GM21786 (cell line): ENCODE measurements around the gene TMEM61.
"Not testable (repeated sequence)": the region's sequence is repeated elsewhere in the genome, so short reads cannot be mapped to it uniquely, and the experiment has no call there.

Source experiments
- ATAC-seq: cut with Tn5 transposase; IDR thresholded peaks from one replicate; pipeline ENCODE4 v1.9.1; 2021; ENCODE audit not compliant: unreplicated experiment

TMEM61 gene

GRCh38 chr1:54980528-54981241, at the start of gene TMEM61:
Gene TMEM61, plus strand, starts transcription at chr1:54980628. Its CDS starts 438 bp downstream, at chr1:54981066.
- ATAC-seq = no peak

GRCh38 chr1:54931275-54931840, 49.1 kb upstream of the TMEM61 start:
- ATAC-seq = no peak

GRCh38 chr1:54934081-54934480, 46.3 kb upstream of the TMEM61 start:
- not testable (repeated sequence) for ATAC-seq

GRCh38 chr1:54934869-54935268, 45.6 kb upstream of the TMEM61 start:
- no peak for ATAC-seq

- ATAC-seq = no peak
These were observed 43.6 kb upstream of the TMEM61 start for GRCh38 chr1:54936791-54937190.

GRCh38 chr1:54937469-54937868, 43.0 kb upstream of the TMEM61 start:
- ATAC-seq = no peak

- not testable (repeated sequence) for ATAC-seq
These were observed 41.5 kb upstream of the TMEM61 start for GRCh38 chr1:54938955-54939354.

GRCh38 chr1:54940042-54940441, 40.4 kb upstream of the TMEM61 start:
- no peak for ATAC-seq

- ATAC-seq = no peak
These were observed 37.5 kb upstream of the TMEM61 start for GRCh38 chr1:54942976-54943375.

GRCh38 chr1:54944610-54945392, 35.6 kb upstream of the TMEM61 start:
- ATAC-seq = peak; percentile 52

- ATAC-seq = no peak
These were observed 35.0 kb upstream of the TMEM61 start for GRCh38 chr1:54945393-54945936.

- no peak for ATAC-seq
These were observed 32.9 kb upstream of the TMEM61 start for GRCh38 chr1:54947540-54947939.

- no peak for ATAC-seq
These were observed 31.4 kb upstream of the TMEM61 start for GRCh38 chr1:54949053-54949452.

GRCh38 chr1:54950006-54950368, 30.4 kb upstream of the TMEM61 start:
- no peak for ATAC-seq

GRCh38 chr1:54950369-54951163, 29.9 kb upstream of the TMEM61 start:
- peak; percentile 63 for ATAC-seq

- no peak for ATAC-seq
These were observed 28.6 kb upstream of the TMEM61 start for GRCh38 chr1:54951810-54952226.

- no peak for ATAC-seq
These were observed 27.3 kb upstream of the TMEM61 start for GRCh38 chr1:54952950-54953718.

GRCh38 chr1:54953846-54954245, 26.6 kb upstream of the TMEM61 start:
- ATAC-seq = no peak

GRCh38 chr1:54955359-54955758, 25.1 kb upstream of the TMEM61 start:
- ATAC-seq = no peak

GRCh38 chr1:54956726-54957125, 23.7 kb upstream of the TMEM61 start:
- ATAC-seq = no peak
